ENCODE measurements around the gene LAMA2.
A peak's percentile ranks its signal among the peaks of the same experiment; 100 is the strongest.

LAMA2 gene

DNA sequence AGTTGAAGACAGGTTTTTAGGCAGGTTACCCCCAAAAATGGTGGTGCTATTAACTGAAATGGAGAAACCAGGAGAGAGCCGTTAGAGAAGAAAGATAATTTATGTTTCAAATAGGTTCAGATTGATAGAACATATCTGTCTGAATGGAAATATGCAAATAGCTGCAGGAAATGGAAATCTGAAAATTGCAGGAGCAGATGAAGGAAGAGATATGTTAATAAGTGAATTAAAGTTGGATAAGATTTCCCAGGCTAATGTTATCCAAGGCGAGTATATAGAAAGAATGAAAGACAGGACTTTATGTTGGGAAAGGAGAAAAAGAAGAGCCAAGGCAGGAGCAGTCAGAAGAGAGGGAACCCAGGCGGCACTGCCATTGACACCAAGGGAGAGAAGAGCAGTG lies 461.4 kb downstream of the LAMA2 start:
- H3K4me3 ChIP-seq (ENCODE audit: low read depth, low read length), result no peak overlapping the region
- no peak for TF ChIP-seq CTCF (conservative IDR thresholded peaks at IDR 0.05; ENCODE audit: low read depth, low read length)

GRCh38 chr6:129345890-129346289 lies 463.0 kb downstream of the LAMA2 start:
- DNase-seq (ENCODE audit: low read depth), result peak; percentile 38
- TF ChIP-seq CTCF (conservative IDR thresholded peaks at IDR 0.05; ENCODE audit: low read depth, low read length), result no peak
- no peak overlapping the region for H3K4me3 ChIP-seq (ENCODE audit: low read depth, low read length)

More for the DNA sequence above, 461.4 kb downstream of the LAMA2 start:
- no peak for DNase-seq (ENCODE audit: low read depth)

DNA sequence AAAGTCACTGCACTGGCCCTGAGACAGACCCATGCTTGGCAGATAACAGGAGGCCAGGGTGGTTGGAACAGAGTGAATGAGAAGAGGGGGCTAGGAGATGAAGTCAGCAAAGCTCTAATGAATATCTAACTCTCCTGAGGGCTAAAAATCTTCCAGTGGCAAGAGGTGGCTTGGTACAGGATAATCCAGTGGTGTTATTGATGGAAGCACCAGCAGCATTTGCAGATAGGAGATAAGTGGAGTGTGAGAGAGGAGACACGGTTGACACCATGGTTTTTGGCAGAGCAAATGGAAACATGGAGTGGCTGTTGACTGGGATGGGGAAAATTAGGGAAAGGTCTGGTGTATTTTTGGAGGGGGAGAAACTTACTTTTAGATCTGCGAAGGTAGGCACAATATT lies 464.0 kb downstream of the LAMA2 start:
- no peak for DNase-seq (ENCODE audit: low read depth)
- no peak for TF ChIP-seq CTCF (conservative IDR thresholded peaks at IDR 0.05; ENCODE audit: low read depth, low read length)
- no peak overlapping the region for H3K4me3 ChIP-seq (ENCODE audit: low read depth, low read length)

- H3K4me3 ChIP-seq (ENCODE audit: low read depth, low read length), result no peak overlapping the region
- no peak for DNase-seq (ENCODE audit: low read depth)
- TF ChIP-seq CTCF (conservative IDR thresholded peaks at IDR 0.05; ENCODE audit: low read depth, low read length), result no peak
These were observed 467.3 kb downstream of the LAMA2 start for GRCh38 chr6:129350278-129350677.

GRCh38 chr6:129351807-129352206 lies 468.9 kb downstream of the LAMA2 start:
- TF ChIP-seq CTCF (conservative IDR thresholded peaks at IDR 0.05; ENCODE audit: low read depth, low read length), result no peak
- H3K4me3 ChIP-seq (ENCODE audit: low read depth, low read length), result no peak overlapping the region
- DNase-seq (ENCODE audit: low read depth), result peak; percentile 21

DNA sequence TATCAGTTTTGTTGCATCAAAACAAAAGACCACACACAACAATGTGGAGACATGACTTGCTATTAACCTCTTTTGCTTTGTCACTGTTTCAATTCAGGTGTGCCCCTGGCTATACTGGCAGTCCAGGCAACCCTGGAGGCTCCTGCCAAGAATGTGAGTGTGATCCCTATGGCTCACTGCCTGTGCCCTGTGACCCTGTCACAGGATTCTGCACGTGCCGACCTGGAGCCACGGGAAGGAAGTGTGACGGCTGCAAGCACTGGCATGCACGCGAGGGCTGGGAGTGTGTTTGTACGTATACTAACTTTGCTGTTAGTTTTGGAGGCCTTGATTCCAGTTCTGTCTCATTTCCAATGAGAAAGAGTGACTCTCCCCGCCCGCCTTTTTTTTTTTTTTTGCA lies 470.1 kb downstream of the LAMA2 start:
- H3K4me3 ChIP-seq (ENCODE audit: low read depth, low read length), result no peak overlapping the region
- DNase-seq (ENCODE audit: low read depth), result no peak
- no peak for TF ChIP-seq CTCF (conservative IDR thresholded peaks at IDR 0.05; ENCODE audit: low read depth, low read length)

- no peak for TF ChIP-seq CTCF (conservative IDR thresholded peaks at IDR 0.05; ENCODE audit: low read depth, low read length)
- DNase-seq (ENCODE audit: low read depth), result no peak
- no peak overlapping the region for H3K4me3 ChIP-seq (ENCODE audit: low read depth, low read length)
These were observed 473.2 kb downstream of the LAMA2 start for GRCh38 chr6:129356129-129356528.

Measured in choroid plexus epithelial cell (primary cell).